ENCODE data around the gene LCA5.

- TF ChIP-seq CTCF (conservative IDR thresholded peaks at IDR 0.05), result no peak
- TF ChIP-seq ZFX (IDR thresholded peaks at IDR 0.05), result no peak
Observed at GRCh38 chr6:79441192-79441591, 96.0 kb downstream of the LCA5 start.

All from C4-2B (cell line).